Peyer's patch (tissue), 4 donors: ENCODE results near the gene NFKBIZ. TPM values are rescaled to one million over a fixed set of nuclear protein-coding genes. Genes with fewer than 3 reads are reported as not detected.

Experiments used
- DNase-seq, 3 donors: peaks; one replicate each; pipeline ENCODE4 v3.0.0-alpha.2; 2017 to 2019
- H3K27ac ChIP-seq, 4 donors: fragments of 200-600 bp; sonication (generic); one replicate each; pipeline ENCODE4 v1.5.1; 2016 to 2019
- H3K27me3 ChIP-seq, 2 donors: fragments of 200-600 bp; sonication (generic); one replicate each; pipeline ENCODE4 v1.5.1; 2019
- H3K36me3 ChIP-seq, 3 donors: fragments of 200-600 bp; sonication (generic); one replicate each; pipeline ENCODE4 v1.5.1; 2016 to 2019
- H3K4me1 ChIP-seq, 4 donors: fragments of 200-600 bp; sonication (generic); one replicate each; pipeline ENCODE4 v1.5.1; 2016 to 2019
- H3K4me3 ChIP-seq, 4 donors: fragments of 200-600 bp; sonication (generic); 1 replicate in 3 of 4; 2 replicates in 1 of 4; pipeline ENCODE4 v1.5.1; 2016 to 2019; ENCODE audit warnings: mild to moderate bottlenecking in 1 of 4
- H3K9me3 ChIP-seq, 4 donors: fragments of 200-600 bp; sonication (generic); one replicate each; pipeline ENCODE4 v1.5.1; 2016 to 2019; ENCODE audit warnings: mild to moderate bottlenecking in 1 of 4
- POLR2A ChIP-seq, 2 donors: fragments of 450-650 bp; IDR thresholded peaks; one replicate each; pipeline ENCODE4 v1.5.1; 2017; ENCODE audit warnings: antibody characterized with exemption in 2 of 2, mild to moderate bottlenecking in 2 of 2, moderate library complexity in 2 of 2
- total RNA-seq, 4 donors: library from RNA; depleted of rRNA; stranded (reverse); fragments of >200 nt; gene quantifications; one replicate each; pipeline ENCODE4 v1.1.0, GENCODE V29; 2016
- TF ChIP-seq, protein P1 (sequence below), 6 experiments: fragments of 450-650 bp in 4 of 6; fragments of 200-600 bp in 2 of 6; sonication (generic) in 1 of 6; IDR thresholded peaks; one replicate each; pipeline ENCODE4 v1.5.1; 2017 to 2019; ENCODE audit warnings: antibody characterized with exemption in 6 of 6, mild to moderate bottlenecking in 3 of 6, moderate library complexity in 1 of 6

NFKBIZ gene
- total RNA-seq, 4 donors from 2014 or later = 37.1 to 70.1 (median 52.9) TPM

DNA sequence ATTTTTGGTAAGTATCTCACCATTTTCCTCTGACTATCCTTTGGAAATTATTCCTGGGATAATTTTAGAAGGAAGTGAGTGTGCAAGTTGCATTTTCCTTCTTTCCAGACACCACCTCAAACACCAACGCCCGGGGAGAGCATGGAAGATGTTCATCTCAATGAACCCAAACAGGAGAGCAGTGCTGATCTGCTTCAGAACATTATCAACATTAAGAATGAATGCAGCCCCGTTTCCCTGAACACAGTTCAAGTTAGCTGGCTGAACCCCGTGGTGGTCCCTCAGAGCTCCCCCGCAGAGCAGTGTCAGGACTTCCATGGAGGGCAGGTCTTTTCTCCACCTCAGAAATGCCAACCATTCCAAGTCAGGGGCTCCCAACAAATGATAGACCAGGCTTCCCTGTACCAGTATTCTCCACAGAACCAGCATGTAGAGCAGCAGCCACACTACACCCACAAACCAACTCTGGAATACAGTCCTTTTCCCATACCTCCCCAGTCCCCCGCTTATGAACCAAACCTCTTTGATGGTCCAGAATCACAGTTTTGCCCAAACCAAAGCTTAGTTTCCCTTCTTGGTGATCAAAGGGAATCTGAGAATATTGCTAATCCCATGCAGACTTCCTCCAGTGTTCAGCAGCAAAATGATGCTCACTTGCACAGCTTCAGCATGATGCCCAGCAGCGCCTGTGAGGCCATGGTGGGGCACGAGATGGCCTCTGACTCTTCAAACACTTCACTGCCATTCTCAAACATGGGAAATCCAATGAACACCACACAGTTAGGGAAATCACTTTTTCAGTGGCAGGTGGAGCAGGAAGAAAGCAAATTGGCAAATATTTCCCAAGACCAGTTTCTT, 3.9 kb downstream of the NFKBIZ start:
- H3K27me3 ChIP-seq = no peaks in the 10 kb centered on the region
- no peaks in the 10 kb centered on the region for H3K9me3 ChIP-seq
- H3K4me1 ChIP-seq = peaks cover 0 to 39% (median 3%) of the 10 kb centered on the region in 4 donors
- peaks cover 3 to 64% (median 10%) of the 10 kb centered on the region in 3 donors for H3K36me3 ChIP-seq
- peak overlapping the region in 1 of 4 donors; percentile 15 for H3K4me3 ChIP-seq
- peak overlapping the region in 2 of 4 donors; percentile 15 to 100 for H3K27ac ChIP-seq
- DNase-seq = no peak
- no peak for TF ChIP-seq POLR2A (IDR thresholded peaks at IDR 0.05)
- TF ChIP-seq, protein P1, sequence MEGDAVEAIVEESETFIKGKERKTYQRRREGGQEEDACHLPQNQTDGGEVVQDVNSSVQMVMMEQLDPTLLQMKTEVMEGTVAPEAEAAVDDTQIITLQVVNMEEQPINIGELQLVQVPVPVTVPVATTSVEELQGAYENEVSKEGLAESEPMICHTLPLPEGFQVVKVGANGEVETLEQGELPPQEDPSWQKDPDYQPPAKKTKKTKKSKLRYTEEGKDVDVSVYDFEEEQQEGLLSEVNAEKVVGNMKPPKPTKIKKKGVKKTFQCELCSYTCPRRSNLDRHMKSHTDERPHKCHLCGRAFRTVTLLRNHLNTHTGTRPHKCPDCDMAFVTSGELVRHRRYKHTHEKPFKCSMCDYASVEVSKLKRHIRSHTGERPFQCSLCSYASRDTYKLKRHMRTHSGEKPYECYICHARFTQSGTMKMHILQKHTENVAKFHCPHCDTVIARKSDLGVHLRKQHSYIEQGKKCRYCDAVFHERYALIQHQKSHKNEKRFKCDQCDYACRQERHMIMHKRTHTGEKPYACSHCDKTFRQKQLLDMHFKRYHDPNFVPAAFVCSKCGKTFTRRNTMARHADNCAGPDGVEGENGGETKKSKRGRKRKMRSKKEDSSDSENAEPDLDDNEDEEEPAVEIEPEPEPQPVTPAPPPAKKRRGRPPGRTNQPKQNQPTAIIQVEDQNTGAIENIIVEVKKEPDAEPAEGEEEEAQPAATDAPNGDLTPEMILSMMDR (IDR thresholded peaks at IDR 0.05) = no peak

DNA sequence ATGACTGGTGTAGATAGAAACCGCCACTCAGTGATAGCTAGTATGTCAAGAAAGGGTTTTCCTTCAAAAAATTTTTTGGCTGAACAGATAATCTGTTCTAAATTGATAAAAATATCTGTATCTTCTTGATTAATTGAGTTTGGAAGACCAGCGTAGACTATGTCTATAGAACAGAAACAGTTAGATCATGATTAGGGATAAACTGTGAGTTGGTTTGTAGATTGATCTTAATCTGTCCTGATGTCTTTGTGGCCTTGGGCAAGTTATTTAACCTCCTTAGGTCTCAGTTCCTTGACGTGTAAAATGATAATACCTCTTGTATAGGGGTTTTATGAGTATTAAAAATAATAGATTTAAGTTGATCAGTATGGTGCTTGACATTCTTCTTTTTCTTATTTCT, 4.7 kb downstream of the NFKBIZ start:
- no peaks in the 10 kb centered on the region for H3K27me3 ChIP-seq
- H3K27ac ChIP-seq = no peak overlapping the region
- no peak overlapping the region for H3K4me3 ChIP-seq
- TF ChIP-seq, protein P1 (IDR thresholded peaks at IDR 0.05) = no peak
- no peak for TF ChIP-seq POLR2A (IDR thresholded peaks at IDR 0.05)
- DNase-seq = no peak
- no peaks in the 10 kb centered on the region for H3K9me3 ChIP-seq
- peaks cover 0 to 34% (median 3%) of the 10 kb centered on the region in 4 donors for H3K4me1 ChIP-seq
- H3K36me3 ChIP-seq = peaks cover 3 to 71% (median 10%) of the 10 kb centered on the region in 3 donors

DNA sequence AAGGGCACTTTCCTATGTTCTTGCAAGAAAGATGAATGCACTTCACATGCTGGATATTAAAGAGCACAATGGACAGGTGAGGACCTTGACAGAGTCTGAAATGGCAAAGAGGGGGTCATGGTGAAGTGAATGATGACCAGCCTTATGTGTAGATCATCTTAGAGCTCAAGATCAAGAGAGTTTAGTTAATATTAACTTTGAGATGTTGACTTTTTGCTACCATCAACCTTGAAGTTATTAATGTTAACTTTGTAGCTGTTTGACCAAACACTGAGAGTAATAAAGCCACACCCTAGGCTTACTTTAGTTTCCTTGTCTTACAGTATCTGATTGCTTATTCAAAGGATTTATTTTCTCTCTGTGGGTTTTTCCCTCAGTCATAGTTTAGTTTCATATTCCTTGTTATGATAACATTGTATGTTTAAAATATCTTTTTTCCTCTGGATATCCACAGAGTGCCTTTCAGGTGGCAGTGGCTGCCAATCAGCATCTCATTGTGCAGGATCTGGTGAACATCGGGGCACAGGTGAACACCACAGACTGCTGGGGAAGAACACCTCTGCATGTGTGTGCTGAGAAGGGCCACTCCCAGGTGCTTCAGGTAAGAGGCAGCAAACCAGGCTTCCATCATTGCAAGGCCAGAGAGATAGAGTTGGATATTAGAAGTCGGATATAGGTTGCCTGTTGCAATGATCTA, 5.4 kb downstream of the NFKBIZ start:
- Histone ChIP-seq H3K4me1 (peaks cover 0 to 34% (median 3%) of the 10 kb centered on the region in 4 donors), H3K36me3 (peaks cover 3 to 79% (median 10%) of the 10 kb centered on the region in 3 donors), H3K4me3 (no peak overlapping the region), H3K9me3 (no peaks in the 10 kb centered on the region), H3K27ac (peak overlapping the region in 2 of 4 donors; percentile 27 to 79), H3K27me3 (no peaks in the 10 kb centered on the region)
- no peak for DNase-seq
- TF ChIP-seq, protein P1 (IDR thresholded peaks at IDR 0.05) = no peak
- no peak for TF ChIP-seq POLR2A (IDR thresholded peaks at IDR 0.05)

DNA sequence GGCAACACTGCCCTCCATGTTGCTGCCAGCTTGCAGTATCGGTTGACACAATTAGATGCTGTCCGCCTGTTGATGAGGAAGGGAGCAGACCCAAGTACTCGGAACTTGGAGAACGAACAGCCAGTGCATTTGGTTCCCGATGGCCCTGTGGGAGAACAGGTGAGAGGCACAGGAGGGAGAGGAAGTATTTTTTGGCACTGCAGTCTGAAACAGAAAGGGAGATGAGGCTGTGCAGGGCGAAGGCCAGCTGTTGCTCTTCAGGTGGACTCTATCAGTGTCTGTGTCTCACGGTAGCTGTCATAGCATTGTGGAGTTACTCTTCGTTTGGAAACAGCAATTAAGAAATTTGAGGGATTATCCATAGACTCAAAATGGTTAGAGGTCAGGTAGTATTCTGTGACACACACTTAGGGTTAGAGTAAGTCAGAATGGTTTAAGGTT, 8.0 kb downstream of the NFKBIZ start:
- Histone ChIP-seq H3K4me1 (peaks cover 0 to 34% (median 3%) of the 10 kb centered on the region in 4 donors), H3K9me3 (no peaks in the 10 kb centered on the region), H3K27ac (no peak overlapping the region), H3K27me3 (no peaks in the 10 kb centered on the region), H3K36me3 (peaks cover 3 to 99% (median 10%) of the 10 kb centered on the region in 3 donors), H3K4me3 (no peak overlapping the region)
- no peak for DNase-seq
- no peak for TF ChIP-seq POLR2A (IDR thresholded peaks at IDR 0.05)
- TF ChIP-seq, protein P1 (IDR thresholded peaks at IDR 0.05) = no peak

DNA sequence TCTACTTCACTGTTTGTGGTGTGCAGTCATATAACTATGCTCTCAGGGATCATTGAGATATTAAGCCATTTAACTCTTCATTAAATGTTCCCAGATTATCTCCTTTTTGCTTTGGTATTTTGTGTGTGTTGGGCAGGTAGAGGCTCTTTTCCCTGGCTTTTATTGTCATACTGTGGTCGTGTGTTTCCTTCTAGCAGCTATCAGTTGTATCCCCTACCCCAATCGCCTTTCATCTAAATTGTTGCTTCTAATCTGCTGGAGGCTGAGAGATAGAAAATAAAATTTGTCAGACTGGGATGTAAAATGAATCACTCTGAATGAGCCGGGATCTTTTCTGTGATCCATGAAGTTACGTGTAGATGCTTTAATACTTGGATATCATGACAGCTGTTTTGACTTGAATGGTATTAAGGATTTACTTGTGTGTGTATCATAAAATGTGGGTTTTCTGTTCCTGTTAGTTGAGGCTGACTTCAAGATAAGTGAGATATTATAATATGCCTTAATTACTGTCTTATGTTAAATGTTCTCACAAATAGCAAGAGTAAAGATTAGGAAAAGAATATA, 9.2 kb downstream of the NFKBIZ start:
- no peak overlapping the region for H3K4me3 ChIP-seq
- no peak overlapping the region for H3K27ac ChIP-seq
- peaks cover 0 to 25% (median 2%) of the 10 kb centered on the region in 4 donors for H3K4me1 ChIP-seq
- TF ChIP-seq, protein P1 (IDR thresholded peaks at IDR 0.05) = no peak
- no peak for TF ChIP-seq POLR2A (IDR thresholded peaks at IDR 0.05)
- no peaks in the 10 kb centered on the region for H3K9me3 ChIP-seq
- H3K36me3 ChIP-seq = peaks cover 3 to 87% (median 4%) of the 10 kb centered on the region in 3 donors
- H3K27me3 ChIP-seq = no peaks in the 10 kb centered on the region
- DNase-seq = no peak
